HepG2 (cell line): ENCODE results near the gene DHX57.

Source experiments
- TF ChIP-seq, protein P1 (sequence below): sonication (generic); formaldehyde crosslinking; IDR thresholded peaks from 2 replicates; pipeline ENCODE4 v1.5.0; 2020; ENCODE audit warnings: mild to moderate bottlenecking, missing genetic modification reagents, moderate library complexity
- TF ChIP-seq, protein P2 (sequence below): sonication (generic); formaldehyde crosslinking; conservative IDR thresholded peaks from 2 replicates; pipeline ENCODE4 v1.5.0; 2020; ENCODE audit warnings: missing genetic modification reagents
- TF ChIP-seq, protein P3 (sequence below): sonication (generic); formaldehyde crosslinking; IDR thresholded peaks from 2 replicates; pipeline ENCODE4 v1.8.1; 2023; ENCODE audit warnings: mild to moderate bottlenecking, missing genetic modification reagents, borderline replicate concordance

DNA sequence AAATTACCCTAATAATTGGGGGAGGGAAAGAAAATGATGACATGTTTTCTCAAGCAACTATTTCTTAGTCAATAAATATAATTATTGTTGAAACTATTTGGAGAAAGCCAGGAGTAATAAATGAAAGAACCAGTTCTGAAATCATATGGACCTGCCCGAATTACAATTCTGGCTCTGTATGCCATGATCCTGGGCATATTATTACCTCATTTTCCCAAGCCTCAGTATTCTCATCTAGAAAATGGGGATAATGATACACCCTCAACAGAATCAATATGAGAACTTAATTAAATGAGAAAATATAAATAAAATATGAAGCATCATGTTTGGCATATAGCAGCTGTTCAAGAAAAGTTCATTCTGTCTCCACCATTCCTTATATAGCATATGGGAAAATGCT is 36.9 kb upstream of the DHX57 start:
- TF ChIP-seq, protein P1, sequence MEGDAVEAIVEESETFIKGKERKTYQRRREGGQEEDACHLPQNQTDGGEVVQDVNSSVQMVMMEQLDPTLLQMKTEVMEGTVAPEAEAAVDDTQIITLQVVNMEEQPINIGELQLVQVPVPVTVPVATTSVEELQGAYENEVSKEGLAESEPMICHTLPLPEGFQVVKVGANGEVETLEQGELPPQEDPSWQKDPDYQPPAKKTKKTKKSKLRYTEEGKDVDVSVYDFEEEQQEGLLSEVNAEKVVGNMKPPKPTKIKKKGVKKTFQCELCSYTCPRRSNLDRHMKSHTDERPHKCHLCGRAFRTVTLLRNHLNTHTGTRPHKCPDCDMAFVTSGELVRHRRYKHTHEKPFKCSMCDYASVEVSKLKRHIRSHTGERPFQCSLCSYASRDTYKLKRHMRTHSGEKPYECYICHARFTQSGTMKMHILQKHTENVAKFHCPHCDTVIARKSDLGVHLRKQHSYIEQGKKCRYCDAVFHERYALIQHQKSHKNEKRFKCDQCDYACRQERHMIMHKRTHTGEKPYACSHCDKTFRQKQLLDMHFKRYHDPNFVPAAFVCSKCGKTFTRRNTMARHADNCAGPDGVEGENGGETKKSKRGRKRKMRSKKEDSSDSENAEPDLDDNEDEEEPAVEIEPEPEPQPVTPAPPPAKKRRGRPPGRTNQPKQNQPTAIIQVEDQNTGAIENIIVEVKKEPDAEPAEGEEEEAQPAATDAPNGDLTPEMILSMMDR (CRISPR knock-in tag): no peak
- TF ChIP-seq, protein P2, sequence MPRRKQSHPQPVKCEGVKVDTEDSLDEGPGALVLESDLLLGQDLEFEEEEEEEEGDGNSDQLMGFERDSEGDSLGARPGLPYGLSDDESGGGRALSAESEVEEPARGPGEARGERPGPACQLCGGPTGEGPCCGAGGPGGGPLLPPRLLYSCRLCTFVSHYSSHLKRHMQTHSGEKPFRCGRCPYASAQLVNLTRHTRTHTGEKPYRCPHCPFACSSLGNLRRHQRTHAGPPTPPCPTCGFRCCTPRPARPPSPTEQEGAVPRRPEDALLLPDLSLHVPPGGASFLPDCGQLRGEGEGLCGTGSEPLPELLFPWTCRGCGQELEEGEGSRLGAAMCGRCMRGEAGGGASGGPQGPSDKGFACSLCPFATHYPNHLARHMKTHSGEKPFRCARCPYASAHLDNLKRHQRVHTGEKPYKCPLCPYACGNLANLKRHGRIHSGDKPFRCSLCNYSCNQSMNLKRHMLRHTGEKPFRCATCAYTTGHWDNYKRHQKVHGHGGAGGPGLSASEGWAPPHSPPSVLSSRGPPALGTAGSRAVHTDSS (CRISPR knock-in tag): no peak
- TF ChIP-seq, protein P3, sequence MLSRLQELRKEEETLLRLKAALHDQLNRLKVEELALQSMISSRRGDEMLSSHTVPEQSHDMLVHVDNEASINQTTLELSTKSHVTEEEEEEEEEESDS (CRISPR knock-in tag): no peak
